ENCODE measurements around the gene CRACR2B.
A peak's percentile ranks its signal among the peaks of the same experiment; 100 is the strongest.

GRCh38 chr11:830295-831117, 2.8 kb downstream of the CRACR2B start:
- no peak for TF ChIP-seq CTCF (IDR thresholded peaks at IDR 0.05)
- peak in 1 of 3 donors; percentile 74 for TF ChIP-seq POLR2AphosphoS5 (IDR thresholded peaks at IDR 0.05)

All from transverse colon (tissue), 4 donors.